GM23338 (cell line): ENCODE data around the gene OR52E2. TPM values are rescaled to one million over a fixed set of nuclear protein-coding genes. Genes with fewer than 3 reads are reported as not detected.

Source experiments
- EZH2 ChIP-seq: fragments of 200-600 bp; sonication (generic); IDR thresholded peaks from one replicate; pipeline ENCODE4 v1.8.0; 2017; ENCODE audit warnings: antibody characterized with exemption, mild to moderate bottlenecking, low read depth; ENCODE audit not compliant: unreplicated experiment
- JUNB ChIP-seq: IDR thresholded peaks from one replicate; pipeline ENCODE4 v1.6.1; 2016; ENCODE audit warnings: antibody characterized with exemption; ENCODE audit not compliant: unreplicated experiment
- NANOG ChIP-seq: IDR thresholded peaks from 2 replicates; pipeline ENCODE4 v1.6.1; 2016; ENCODE audit warnings: antibody characterized with exemption, borderline replicate concordance
- REST ChIP-seq: IDR thresholded peaks from one replicate; pipeline ENCODE4 v1.6.1; 2018; ENCODE audit warnings: antibody characterized with exemption; ENCODE audit not compliant: unreplicated experiment
- ZNF331 ChIP-seq: fragments of 250-450 bp; sonication (Bioruptor Pico); IDR thresholded peaks from 2 replicates; pipeline ENCODE4 v1.5.0; 2020; ENCODE audit warnings: low read depth, mild to moderate bottlenecking, moderate library complexity
- polyA plus RNA-seq: library from polyadenylated mRNA; unstranded; fragments of >200 nt; fragmentation: Nextera tagmentation; extraction: Ambion mirVana; gene quantifications from 2 replicates; pipeline ENCODE4 v1.2.1, GENCODE V29; 2016
- total RNA-seq: library from RNA; depleted of rRNA; stranded (reverse); fragments of >200 nt; shearing (Covaris generic); gene quantifications from 2 replicates; pipeline ENCODE4 v1.2.3, GENCODE V29; 2014; rRNA removed

The OR52E2 gene
- total and polyA plus RNA-seq, 2 experiments from 2014 or later = not detected

DNA sequence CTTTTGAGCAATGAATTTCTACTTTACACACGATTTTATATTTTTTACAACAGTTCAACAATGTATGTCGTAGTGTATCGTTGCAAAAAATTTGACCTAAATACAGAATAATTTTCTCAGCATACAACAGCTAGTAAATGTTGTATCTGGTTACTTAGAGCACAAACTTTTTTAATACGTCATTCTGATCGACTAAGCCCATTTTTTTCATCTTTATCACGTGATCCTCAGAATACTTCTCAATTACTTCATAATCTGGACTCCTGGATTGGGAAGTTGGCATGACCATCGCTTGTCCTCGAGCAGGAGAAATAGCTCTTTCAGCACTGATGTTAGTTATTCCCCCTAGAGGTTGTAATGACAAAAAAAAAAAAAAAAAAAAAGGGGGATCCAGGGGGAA, 48.2 kb downstream of the OR52E2 start (continued):
- TF ChIP-seq REST (no peak), EZH2 (no peak), ZNF331 (CRISPR knock-in tag) (no peak), NANOG (no peak), JUNB (no peak)

Other genes with a start within 250 kb of the OR52E2 start
- not detected in 2 replicates for gene OR51F2, start 238.3 kb downstream of the OR52E2 start, total RNA-seq
- gene OR51F2, start 238.3 kb downstream of the OR52E2 start, polyA plus RNA-seq = not detected in 2 replicates
- not detected in 2 replicates for gene OR51S1, start 210.4 kb downstream of the OR52E2 start, total RNA-seq
- gene OR51S1, start 210.4 kb downstream of the OR52E2 start, polyA plus RNA-seq = not detected in 2 replicates
- gene OR51T1, start 177.7 kb downstream of the OR52E2 start, total RNA-seq = not detected in 2 replicates
- not detected in 2 replicates for gene OR51T1, start 177.7 kb downstream of the OR52E2 start, polyA plus RNA-seq
- not detected in 2 replicates for gene OR51A7, start 155.8 kb downstream of the OR52E2 start, total RNA-seq
- gene OR51A7, start 155.8 kb downstream of the OR52E2 start, polyA plus RNA-seq = not detected in 2 replicates
- not detected in 2 replicates for gene OR51G2, start 140.3 kb downstream of the OR52E2 start, total RNA-seq
- gene OR51G2, start 140.3 kb downstream of the OR52E2 start, polyA plus RNA-seq = not detected in 2 replicates
- gene OR51G1, start 135.3 kb downstream of the OR52E2 start, total RNA-seq = not detected in 2 replicates
- not detected in 2 replicates for gene OR51G1, start 135.3 kb downstream of the OR52E2 start, polyA plus RNA-seq
- gene OR51A4, start 112.0 kb downstream of the OR52E2 start, total RNA-seq = not detected in 2 replicates
- gene OR51A4, start 112.0 kb downstream of the OR52E2 start, polyA plus RNA-seq = not detected in 2 replicates
- not detected in 2 replicates for gene OR51A2, start 103.9 kb downstream of the OR52E2 start, total RNA-seq
- gene OR51A2, start 103.9 kb downstream of the OR52E2 start, polyA plus RNA-seq = not detected in 2 replicates
- not detected in 2 replicates for gene OR51L1, start 64.8 kb downstream of the OR52E2 start, total RNA-seq
- gene OR51L1, start 64.8 kb downstream of the OR52E2 start, polyA plus RNA-seq = not detected in 2 replicates
- gene OR52J3, start 13.1 kb downstream of the OR52E2 start, total RNA-seq = not detected in 2 replicates
- not detected in 2 replicates for gene OR52J3, start 13.1 kb downstream of the OR52E2 start, polyA plus RNA-seq
- not detected in 2 replicates for gene OR52E1, start 9.9 kb upstream of the OR52E2 start, total RNA-seq
- gene OR52E1, start 9.9 kb upstream of the OR52E2 start, polyA plus RNA-seq = not detected in 2 replicates
- gene OR52A5, start 78.7 kb upstream of the OR52E2 start, total RNA-seq = 0.24 and 0.39 TPM in 2 replicates
- gene OR52A5, start 78.7 kb upstream of the OR52E2 start, polyA plus RNA-seq = 0.05 and 0.11 TPM in 2 replicates
- gene OR52A1, start 95.1 kb upstream of the OR52E2 start, total RNA-seq = 4.3 and 4.4 TPM in 2 replicates
- 0.73 and 0.82 TPM in 2 replicates for gene OR52A1, start 95.1 kb upstream of the OR52E2 start, polyA plus RNA-seq
- gene OR51V1, start 141.1 kb upstream of the OR52E2 start, total RNA-seq = not detected in 2 replicates
- not detected in 2 replicates for gene OR51V1, start 141.1 kb upstream of the OR52E2 start, polyA plus RNA-seq
- gene HBB, start 167.4 kb upstream of the OR52E2 start, total RNA-seq = not detected in 2 replicates
- gene HBB, start 167.4 kb upstream of the OR52E2 start, polyA plus RNA-seq = not detected in 2 replicates
- not detected in 2 replicates for gene HBD, start 174.9 kb upstream of the OR52E2 start, total RNA-seq
- not detected in 2 replicates for gene HBD, start 174.9 kb upstream of the OR52E2 start, polyA plus RNA-seq
- not detected in 2 replicates for gene HBG1, start 190.2 kb upstream of the OR52E2 start, total RNA-seq
- gene HBG1, start 190.2 kb upstream of the OR52E2 start, polyA plus RNA-seq = not detected in 2 replicates
- gene HBG2, start 195.2 kb upstream of the OR52E2 start, total RNA-seq = not detected in 2 replicates
- not detected in 2 replicates for gene HBG2, start 195.2 kb upstream of the OR52E2 start, polyA plus RNA-seq
- gene HBE1, start 210.3 kb upstream of the OR52E2 start, total RNA-seq = 1.0 TPM in 1 of 2 replicates, not detected in the other
- not detected in 2 replicates for gene HBE1, start 210.3 kb upstream of the OR52E2 start, polyA plus RNA-seq
- not detected in 2 replicates for gene OR51B4, start 242.3 kb upstream of the OR52E2 start, total RNA-seq
- gene OR51B4, start 242.3 kb upstream of the OR52E2 start, polyA plus RNA-seq = not detected in 2 replicates